ENCODE data around the gene ARMCX4.
"Not testable (repeated sequence)": the region's sequence is repeated elsewhere in the genome, so short reads cannot be mapped to it uniquely, and the experiment has no call there.

ARMCX4 gene

GRCh38 chrX:101485212-101485949 is at the start of gene ARMCX4:
ARMCX4 (plus strand) TSS chrX:101485456; CDS start chrX:101488590, 3,134 bp downstream.
- peak; percentile 41 to 49 for DNase-seq

GRCh38 chrX:101442085-101442484 is 43.2 kb upstream of the ARMCX4 start:
- no peak for DNase-seq

GRCh38 chrX:101449279-101449678 is 36.0 kb upstream of the ARMCX4 start:
- DNase-seq = no peak

- DNase-seq = no peak
These were observed 35.2 kb upstream of the ARMCX4 start for GRCh38 chrX:101450085-101450484.

- DNase-seq = no peak
These were observed 34.3 kb upstream of the ARMCX4 start for GRCh38 chrX:101450961-101451360.

GRCh38 chrX:101452056-101452455 is 33.2 kb upstream of the ARMCX4 start:
- no peak for DNase-seq

GRCh38 chrX:101460669-101461068 is 24.6 kb upstream of the ARMCX4 start:
- DNase-seq = no peak

GRCh38 chrX:101462892-101463291 is 22.4 kb upstream of the ARMCX4 start:
- no peak for DNase-seq

GRCh38 chrX:101478366-101478765 is 6.9 kb upstream of the ARMCX4 start:
- no peak for DNase-seq

GRCh38 chrX:101482296-101482695 is 3.0 kb upstream of the ARMCX4 start:
- DNase-seq = no peak

GRCh38 chrX:101483705-101484104 is 1.6 kb upstream of the ARMCX4 start:
- DNase-seq = no peak

- no peak for DNase-seq
These were observed 1.1 kb upstream of the ARMCX4 start for GRCh38 chrX:101484135-101484534.

- no peak for DNase-seq
These were observed 3.5 kb downstream of the ARMCX4 start for GRCh38 chrX:101488796-101489195.

GRCh38 chrX:101491943-101492342 is 6.7 kb downstream of the ARMCX4 start:
- no peak for DNase-seq

GRCh38 chrX:101493225-101493624 is 8.0 kb downstream of the ARMCX4 start:
- no peak for DNase-seq

- not testable (repeated sequence) for DNase-seq
These were observed 17.7 kb downstream of the ARMCX4 start for GRCh38 chrX:101502929-101503328.

- no peak for DNase-seq
These were observed 22.1 kb downstream of the ARMCX4 start for GRCh38 chrX:101507372-101507771.

- no peak for DNase-seq
These were observed 22.7 kb downstream of the ARMCX4 start for GRCh38 chrX:101507986-101508385.

GRCh38 chrX:101530944-101531343 is 45.7 kb downstream of the ARMCX4 start:
- no peak for DNase-seq
